GM23338 (cell line): Measurements from ENCODE around the gene ATAD2B. TPM values are rescaled to one million over a fixed set of nuclear protein-coding genes. Genes with fewer than 3 reads are reported as not detected.
"Not testable (repeated sequence)": the region's sequence is repeated elsewhere in the genome, so short reads cannot be mapped to it uniquely, and the experiment has no call there.

Source experiments
- ATAC-seq: fragments of 200-7000 bp; cut with Tn5 transposase; 3 replicates; pipeline ENCODE4 v1.9.1; 2020
- DNase-seq: peaks from one replicate; pipeline ENCODE4 v3.0.0-alpha.2; 2015; ENCODE audit warnings: low spot score
- H2AFZ ChIP-seq: fragments of 200-600 bp; sonication (generic); 2 replicates; pipeline ENCODE4 v1.8.0; 2016; ENCODE audit warnings: antibody characterized with exemption, mild to moderate bottlenecking, moderate library complexity
- H3F3A ChIP-seq: fragments of 200-600 bp; sonication (generic); replicated peaks from 2 replicates; pipeline ENCODE4 v1.8.0; 2017; ENCODE audit warnings: antibody characterized with exemption, mixed run types, low read depth
- H3K27ac ChIP-seq: fragments of 200-600 bp; sonication (generic); 2 replicates; pipeline ENCODE4 v1.6.1; 2016; ENCODE audit warnings: low read depth
- H3K27me3 ChIP-seq: fragments of 200-600 bp; sonication (generic); 2 replicates; pipeline ENCODE4 v1.8.0; 2016; ENCODE audit warnings: mild to moderate bottlenecking, mixed run types, moderate library complexity; ENCODE audit not compliant: insufficient read depth
- H3K36me3 ChIP-seq: fragments of 200-600 bp; sonication (generic); 2 replicates; pipeline ENCODE4 v1.8.0; 2016; ENCODE audit warnings: mild to moderate bottlenecking; ENCODE audit not compliant: insufficient read depth
- H3K4me1 ChIP-seq: fragments of 200-600 bp; sonication (generic); 2 replicates; pipeline ENCODE4 v1.8.0; 2016; ENCODE audit warnings: mild to moderate bottlenecking, moderate library complexity; ENCODE audit not compliant: insufficient read depth
- H3K4me2 ChIP-seq: fragments of 200-600 bp; sonication (generic); 2 replicates; pipeline ENCODE4 v1.7.1; 2017; ENCODE audit warnings: mixed run types
- H3K4me3 ChIP-seq: fragments of 200-600 bp; sonication (generic); 2 replicates; pipeline ENCODE4 v1.6.1; 2016; ENCODE audit warnings: mixed run types
- H3K79me2 ChIP-seq: fragments of 200-600 bp; sonication (generic); replicated peaks from 2 replicates; pipeline ENCODE4 v1.8.0; 2017; ENCODE audit warnings: mild to moderate bottlenecking; ENCODE audit not compliant: insufficient read depth
- H3K9me2 ChIP-seq: fragments of 200-600 bp; sonication (generic); 2 replicates; pipeline ENCODE4 v1.8.0; 2017; ENCODE audit not compliant: insufficient read depth
- H4K20me1 ChIP-seq: fragments of 200-600 bp; sonication (generic); replicated peaks from 2 replicates; pipeline ENCODE4 v1.8.0; 2017; ENCODE audit warnings: mild to moderate bottlenecking; ENCODE audit not compliant: insufficient read depth
- H3K27ac Mint-ChIP-seq: 2 replicates; pipeline ENCODE4 v1.8.0; 2020; ENCODE audit warnings: inconsistent platforms, mild to moderate bottlenecking, moderate library complexity, mixed read lengths
- H3K27me3 Mint-ChIP-seq: 3 replicates; pipeline ENCODE4 v1.8.0; 2022; ENCODE audit warnings: low read depth, mild to moderate bottlenecking, moderate library complexity, mixed read lengths, inconsistent platforms; ENCODE audit not compliant: insufficient read depth, poor library complexity
- H3K36me3 Mint-ChIP-seq: 3 replicates; pipeline ENCODE4 v1.8.0; 2021; ENCODE audit warnings: low read depth, mild to moderate bottlenecking, inconsistent platforms, moderate library complexity, mixed read lengths
- H3K4me1 Mint-ChIP-seq: 3 replicates; pipeline ENCODE4 v1.8.0; 2020; ENCODE audit warnings: mild to moderate bottlenecking, inconsistent platforms, mixed read lengths
- H3K4me3 Mint-ChIP-seq: 3 replicates; pipeline ENCODE4 v1.8.0; 2021; ENCODE audit warnings: moderate library complexity, mild to moderate bottlenecking, inconsistent platforms, mixed read lengths
- H3K9me3 Mint-ChIP-seq: 3 replicates; pipeline ENCODE4 v1.8.0; 2020; ENCODE audit warnings: moderate library complexity, mild to moderate bottlenecking, inconsistent platforms, mixed read lengths
- CREB1 ChIP-seq: fragments of 250-450 bp; sonication (Bioruptor Pico); IDR thresholded peaks from 2 replicates; pipeline ENCODE4 v1.5.0; 2020; ENCODE audit warnings: low read depth, mild to moderate bottlenecking, moderate library complexity
- EZH2 ChIP-seq: fragments of 200-600 bp; sonication (generic); IDR thresholded peaks from one replicate; pipeline ENCODE4 v1.8.0; 2017; ENCODE audit warnings: antibody characterized with exemption, mild to moderate bottlenecking, low read depth; ENCODE audit not compliant: unreplicated experiment
- EZH2phosphoT487 ChIP-seq: fragments of 200-600 bp; sonication (generic); IDR thresholded peaks from one replicate; pipeline ENCODE4 v1.8.1; 2018; ENCODE audit warnings: antibody characterized with exemption; ENCODE audit not compliant: unreplicated experiment
- JUNB ChIP-seq: IDR thresholded peaks from one replicate; pipeline ENCODE4 v1.6.1; 2016; ENCODE audit warnings: antibody characterized with exemption; ENCODE audit not compliant: unreplicated experiment
- NANOG ChIP-seq: IDR thresholded peaks from 2 replicates; pipeline ENCODE4 v1.6.1; 2016; ENCODE audit warnings: antibody characterized with exemption, borderline replicate concordance
- POLR2AphosphoS5 ChIP-seq: IDR thresholded peaks from 2 replicates; pipeline ENCODE4 v1.6.1; 2016; ENCODE audit warnings: antibody characterized with exemption, low read depth
- STAT1 ChIP-seq: IDR thresholded peaks from one replicate; pipeline ENCODE4 v1.6.1; 2016; ENCODE audit warnings: antibody characterized with exemption; ENCODE audit not compliant: unreplicated experiment
- ZNF114 ChIP-seq: fragments of 250-450 bp; sonication (Bioruptor Pico); IDR thresholded peaks from 2 replicates; pipeline ENCODE4 v1.5.0; 2020; ENCODE audit warnings: mild to moderate bottlenecking, moderate library complexity
- ZNF331 ChIP-seq: fragments of 250-450 bp; sonication (Bioruptor Pico); IDR thresholded peaks from 2 replicates; pipeline ENCODE4 v1.5.0; 2020; ENCODE audit warnings: low read depth, mild to moderate bottlenecking, moderate library complexity
- polyA plus RNA-seq: library from polyadenylated mRNA; unstranded; fragments of >200 nt; fragmentation: Nextera tagmentation; extraction: Ambion mirVana; gene quantifications from 2 replicates; pipeline ENCODE4 v1.2.1, GENCODE V29; 2016
- total RNA-seq: library from RNA; depleted of rRNA; stranded (reverse); fragments of >200 nt; shearing (Covaris generic); gene quantifications from 2 replicates; pipeline ENCODE4 v1.2.3, GENCODE V29; 2014
- TF ChIP-seq, protein P1 (sequence below): IDR thresholded peaks from 2 replicates; pipeline ENCODE4 v1.6.1; 2016; ENCODE audit warnings: antibody characterized with exemption
- TF ChIP-seq, protein P2 (sequence below), 2 experiments: fragments of 200-600 bp in 1 of 2; sonication (generic) in 1 of 2; conservative IDR thresholded peaks; 2 replicates each; pipeline versions ENCODE4 v1.5.1 to v1.6.1; 2016 to 2017; ENCODE audit warnings: antibody characterized with exemption in 2 of 2, low read depth in 2 of 2, mild to moderate bottlenecking in 2 of 2, moderate library complexity in 1 of 2

ATAD2B gene
- total and polyA plus RNA-seq, 2 experiments from 2014 or later, result 12.4 to 19.3 TPM

DNA sequence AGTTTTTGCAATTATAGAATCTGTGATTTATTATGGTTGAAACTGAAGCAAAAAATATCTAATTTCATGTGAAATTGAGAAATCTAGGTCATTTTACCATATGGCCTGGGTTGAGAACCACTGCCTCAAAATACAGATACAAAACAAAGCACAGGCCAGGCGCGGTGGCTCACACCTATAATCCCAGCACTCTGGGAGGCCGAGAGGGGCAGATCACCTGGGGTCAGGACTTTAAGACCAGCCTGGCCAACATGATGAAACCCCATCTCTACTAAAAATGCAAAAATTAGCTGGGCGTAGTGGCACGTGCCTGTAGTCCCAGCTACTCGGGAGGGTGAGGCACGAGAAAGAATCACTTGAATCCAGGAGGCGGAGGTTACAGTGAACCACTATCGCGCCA, 146.5 kb downstream of the ATAD2B start:
- not testable (repeated sequence) for H4K20me1 ChIP-seq, H3K4me1 Mint-ChIP-seq, H3K9me2 ChIP-seq, H3K27me3 ChIP-seq, H3K36me3 Mint-ChIP-seq, H3K27ac ChIP-seq, H3K27ac Mint-ChIP-seq, ATAC-seq, H3K79me2 ChIP-seq, H3K9me3 Mint-ChIP-seq, H2AFZ ChIP-seq, H3K4me1 ChIP-seq, H3K36me3 ChIP-seq, H3F3A ChIP-seq, DNase-seq, H3K4me3 ChIP-seq, H3K4me2 ChIP-seq, H3K4me3 Mint-ChIP-seq, H3K27me3 Mint-ChIP-seq

DNA sequence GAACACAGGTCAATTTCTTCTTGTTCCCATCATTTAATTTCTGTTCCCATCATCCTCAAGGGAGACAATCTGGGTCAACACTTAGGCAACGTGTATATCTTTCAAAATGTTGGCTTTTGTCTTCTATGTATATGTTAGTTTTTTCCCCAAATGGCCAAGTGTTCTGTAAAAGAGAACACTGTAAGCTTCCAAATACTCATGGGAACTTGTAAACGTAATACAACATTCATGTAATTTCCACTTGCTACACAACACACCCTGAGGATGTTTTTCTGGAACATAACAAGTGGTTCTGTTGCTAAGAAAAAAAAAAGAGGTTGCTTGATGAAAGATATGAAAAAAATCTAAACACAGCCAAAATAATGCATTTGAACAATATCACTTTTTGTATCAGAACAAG, 149.1 kb downstream of the ATAD2B start:
- no peaks in the 10 kb centered on the region for H3K4me1 Mint-ChIP-seq

DNA sequence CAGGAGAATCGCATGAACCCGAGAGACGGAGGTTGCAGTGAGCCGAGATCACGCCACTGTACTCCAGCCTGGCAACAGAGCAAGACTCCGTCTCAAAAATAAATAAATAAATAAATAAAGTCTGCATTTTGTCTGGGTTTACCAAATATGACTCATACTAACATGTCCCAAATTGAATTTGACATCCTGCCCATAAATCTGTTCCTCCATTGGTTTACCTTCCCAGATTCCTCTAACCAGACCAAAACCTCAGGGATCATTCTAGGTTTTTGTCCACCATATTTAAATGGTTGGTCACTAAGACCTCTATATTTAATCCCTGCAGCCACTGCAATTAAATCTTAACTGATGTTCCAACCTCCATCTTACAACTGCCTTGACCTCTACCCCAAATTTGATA, 150.9 kb downstream of the ATAD2B start:
- no peaks in the 10 kb centered on the region for H3K36me3 ChIP-seq
- no peak overlapping the region for H2AFZ ChIP-seq
- H3K79me2 ChIP-seq, result no peaks in the 10 kb centered on the region
- Mint-ChIP-seq H3K4me3 (no peak overlapping the region), H3K27ac (no peak overlapping the region), H3K27me3 (peaks cover 7% of the 10 kb centered on the region), H3K9me3 (no peaks in the 10 kb centered on the region; the same call in 2 of the 3 replicates), H3K36me3 (peaks cover 24% of the 10 kb centered on the region), H3K4me1 (no peaks in the 10 kb centered on the region)
- H3K4me2 ChIP-seq, result no peak overlapping the region
- H3K27me3 ChIP-seq, result no peaks in the 10 kb centered on the region
- H3K27ac ChIP-seq, result no peak overlapping the region
- no peaks in the 10 kb centered on the region for H3K4me1 ChIP-seq
- no peaks in the 10 kb centered on the region for H3K9me2 ChIP-seq
- no peaks in the 10 kb centered on the region for H3F3A ChIP-seq
- DNase-seq (no peak), ATAC-seq (no peak)
- H4K20me1 ChIP-seq, result no peaks in the 10 kb centered on the region
- no peak overlapping the region for H3K4me3 ChIP-seq
- TF ChIP-seq, protein P1, sequence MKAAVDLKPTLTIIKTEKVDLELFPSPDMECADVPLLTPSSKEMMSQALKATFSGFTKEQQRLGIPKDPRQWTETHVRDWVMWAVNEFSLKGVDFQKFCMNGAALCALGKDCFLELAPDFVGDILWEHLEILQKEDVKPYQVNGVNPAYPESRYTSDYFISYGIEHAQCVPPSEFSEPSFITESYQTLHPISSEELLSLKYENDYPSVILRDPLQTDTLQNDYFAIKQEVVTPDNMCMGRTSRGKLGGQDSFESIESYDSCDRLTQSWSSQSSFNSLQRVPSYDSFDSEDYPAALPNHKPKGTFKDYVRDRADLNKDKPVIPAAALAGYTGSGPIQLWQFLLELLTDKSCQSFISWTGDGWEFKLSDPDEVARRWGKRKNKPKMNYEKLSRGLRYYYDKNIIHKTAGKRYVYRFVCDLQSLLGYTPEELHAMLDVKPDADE, result no peak
- TF ChIP-seq POLR2AphosphoS5 (no peak), STAT1 (no peak), CREB1 (CRISPR knock-in tag) (no peak), JUNB (no peak), ZNF331 (CRISPR knock-in tag) (no peak), EZH2phosphoT487 (no peak), EZH2 (no peak), NANOG (no peak), ZNF114 (CRISPR knock-in tag) (no peak)
- TF ChIP-seq, protein P2, sequence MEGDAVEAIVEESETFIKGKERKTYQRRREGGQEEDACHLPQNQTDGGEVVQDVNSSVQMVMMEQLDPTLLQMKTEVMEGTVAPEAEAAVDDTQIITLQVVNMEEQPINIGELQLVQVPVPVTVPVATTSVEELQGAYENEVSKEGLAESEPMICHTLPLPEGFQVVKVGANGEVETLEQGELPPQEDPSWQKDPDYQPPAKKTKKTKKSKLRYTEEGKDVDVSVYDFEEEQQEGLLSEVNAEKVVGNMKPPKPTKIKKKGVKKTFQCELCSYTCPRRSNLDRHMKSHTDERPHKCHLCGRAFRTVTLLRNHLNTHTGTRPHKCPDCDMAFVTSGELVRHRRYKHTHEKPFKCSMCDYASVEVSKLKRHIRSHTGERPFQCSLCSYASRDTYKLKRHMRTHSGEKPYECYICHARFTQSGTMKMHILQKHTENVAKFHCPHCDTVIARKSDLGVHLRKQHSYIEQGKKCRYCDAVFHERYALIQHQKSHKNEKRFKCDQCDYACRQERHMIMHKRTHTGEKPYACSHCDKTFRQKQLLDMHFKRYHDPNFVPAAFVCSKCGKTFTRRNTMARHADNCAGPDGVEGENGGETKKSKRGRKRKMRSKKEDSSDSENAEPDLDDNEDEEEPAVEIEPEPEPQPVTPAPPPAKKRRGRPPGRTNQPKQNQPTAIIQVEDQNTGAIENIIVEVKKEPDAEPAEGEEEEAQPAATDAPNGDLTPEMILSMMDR (conservative IDR thresholded peaks at IDR 0.05; ENCODE audit: low read depth in 2 of 2), result no peak

More for the DNA sequence above, 149.1 kb downstream of the ATAD2B start:
- no peaks in the 10 kb centered on the region for H3K36me3 ChIP-seq
- TF ChIP-seq, protein P1, result no peak
- TF ChIP-seq POLR2AphosphoS5, result no peak
- no peak for TF ChIP-seq JUNB
- no peak for TF ChIP-seq NANOG
- TF ChIP-seq EZH2, result no peak
- TF ChIP-seq ZNF114 (CRISPR knock-in tag), result no peak
- TF ChIP-seq STAT1, result no peak
- no peaks in the 10 kb centered on the region for H3K9me2 ChIP-seq
- H3K27me3 ChIP-seq, result no peaks in the 10 kb centered on the region
- no peak overlapping the region for H3K27ac ChIP-seq
- H2AFZ ChIP-seq, result no peak overlapping the region
- Mint-ChIP-seq H3K27me3 (peaks cover 5% of the 10 kb centered on the region), H3K36me3 (peaks cover 8% of the 10 kb centered on the region; the same call in 2 of the 3 replicates), H3K4me3 (no peak overlapping the region), H3K27ac (no peak overlapping the region), H3K9me3 (no peaks in the 10 kb centered on the region)
- no peaks in the 10 kb centered on the region for H3K4me1 ChIP-seq
- DNase-seq (no peak), ATAC-seq (no peak)
- no peaks in the 10 kb centered on the region for H4K20me1 ChIP-seq
- H3F3A ChIP-seq, result no peaks in the 10 kb centered on the region
- no peaks in the 10 kb centered on the region for H3K79me2 ChIP-seq
- no peak overlapping the region for H3K4me2 ChIP-seq
- no peak overlapping the region for H3K4me3 ChIP-seq
